Body of pancreas (tissue), 4 donors: ENCODE measurements around the gene TSPAN32.

Experiments used
- CTCF ChIP-seq, 7 experiments: fragments of 450-650 bp in 4 of 7; fragments of 200-600 bp in 3 of 7; sonication (generic) in 3 of 7; IDR thresholded peaks; one replicate each; pipeline ENCODE4 v1.5.1; 2016 to 2019; ENCODE audit warnings: antibody characterized with exemption in 7 of 7
- POLR2A ChIP-seq, 3 donors: fragments of 450-650 bp; IDR thresholded peaks; one replicate each; pipeline ENCODE4 v1.6.1; 2016; ENCODE audit warnings: antibody characterized with exemption in 3 of 3, mild to moderate bottlenecking in 2 of 3

- no peak for TF ChIP-seq CTCF (IDR thresholded peaks at IDR 0.05)
- TF ChIP-seq POLR2A (IDR thresholded peaks at IDR 0.05), result no peak
These were observed 39.3 kb upstream of the TSPAN32 start for GRCh38 chr11:2262301-2263070.
